RWPE2 (cell line): Measurements from ENCODE around the gene TEN1.

Experiments used
- ATAC-seq: fragments of 200-7000 bp; cut with Tn5 transposase; 3 replicates; pipeline ENCODE4 v1.9.1; 2021; ENCODE audit warnings: low read depth
- DNase-seq: peaks from one replicate; pipeline ENCODE4 v3.0.0-alpha.2; 2020; ENCODE audit warnings: low spot score
- H3K27ac ChIP-seq: fragments of 450-650 bp; 2 replicates; pipeline ENCODE4 v1.5.1; 2017; ENCODE audit warnings: mild to moderate bottlenecking; ENCODE audit not compliant: poor library complexity, severe bottlenecking
- H3K27me3 ChIP-seq: fragments of 250-450 bp; sonication (Bioruptor Pico); 2 replicates; pipeline ENCODE4 v1.5.1; 2021; ENCODE audit warnings: mild to moderate bottlenecking, moderate library complexity; ENCODE audit not compliant: insufficient read depth, poor library complexity, severe bottlenecking
- H3K36me3 ChIP-seq: fragments of 250-450 bp; sonication (Bioruptor Pico); 2 replicates; pipeline ENCODE4 v1.5.1; 2020; ENCODE audit warnings: low read depth, mild to moderate bottlenecking, moderate library complexity
- H3K4me1 ChIP-seq: fragments of 250-450 bp; sonication (Bioruptor Pico); 2 replicates; pipeline ENCODE4 v1.5.1; 2021; ENCODE audit warnings: mild to moderate bottlenecking, moderate library complexity; ENCODE audit not compliant: insufficient read depth, poor library complexity, severe bottlenecking
- H3K4me3 ChIP-seq: fragments of 250-450 bp; sonication (Bioruptor Pico); 2 replicates; pipeline ENCODE4 v1.5.1; 2021; ENCODE audit warnings: mild to moderate bottlenecking, moderate library complexity; ENCODE audit not compliant: severe bottlenecking
- H3K9me3 ChIP-seq: fragments of 250-450 bp; sonication (Bioruptor Pico); 2 replicates; pipeline ENCODE4 v1.5.1; 2021; ENCODE audit warnings: mild to moderate bottlenecking, moderate library complexity; ENCODE audit not compliant: severe bottlenecking
- TF ChIP-seq, protein P1 (sequence below): fragments of 450-650 bp; IDR thresholded peaks from one replicate; pipeline ENCODE4 v1.5.1; 2017; ENCODE audit warnings: mild to moderate bottlenecking, moderate library complexity; ENCODE audit not compliant: poor library complexity, severe bottlenecking

Gene TEN1

DNA sequence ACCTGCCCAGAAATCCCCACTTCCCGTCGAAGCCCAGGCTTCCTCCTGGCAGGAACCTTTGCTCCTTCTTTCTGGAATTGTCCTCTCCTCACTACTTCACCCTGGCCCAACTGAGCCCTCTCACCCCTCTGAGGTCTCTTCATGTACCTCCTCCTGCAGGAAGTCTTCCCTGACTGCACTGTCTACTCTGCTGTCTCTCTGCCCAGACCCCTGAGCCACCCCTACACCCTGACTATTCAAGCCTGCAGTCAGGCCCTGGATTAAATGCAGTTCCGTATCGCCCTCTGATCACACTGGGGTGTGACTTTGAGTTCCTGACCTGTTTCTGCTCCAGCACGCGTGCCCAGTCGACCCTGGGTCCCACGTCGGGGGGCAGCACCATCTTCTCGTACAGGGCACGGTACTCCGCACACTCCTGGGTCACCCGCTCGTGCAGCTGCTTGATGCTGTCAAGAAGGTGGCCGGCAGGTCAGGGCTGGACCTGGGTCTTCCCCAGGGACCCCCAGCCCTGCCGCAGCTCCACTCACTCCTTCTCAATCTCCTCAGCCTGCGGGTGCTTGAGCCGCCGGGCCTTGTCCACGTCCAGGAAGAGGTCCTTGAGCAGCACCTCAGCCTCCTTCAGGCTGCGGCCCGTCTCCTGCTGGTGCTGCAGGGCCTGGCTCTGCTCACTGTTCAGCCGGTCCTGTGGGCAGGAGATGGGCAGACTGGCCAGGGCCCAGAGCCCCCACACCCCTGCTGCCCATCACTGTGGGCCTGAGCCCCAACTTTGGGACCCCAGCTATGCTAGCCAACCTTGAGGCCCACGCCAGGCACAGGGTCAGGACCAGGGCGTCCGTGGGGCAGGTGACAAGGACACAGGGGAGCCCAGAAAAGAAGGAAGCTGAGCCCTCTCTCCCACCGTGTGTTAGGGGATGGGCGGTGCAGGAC lies 44.2 kb downstream of the TEN1 start:
- DNase-seq (peak; percentile 67), ATAC-seq (no peak)
- TF ChIP-seq, protein P1, sequence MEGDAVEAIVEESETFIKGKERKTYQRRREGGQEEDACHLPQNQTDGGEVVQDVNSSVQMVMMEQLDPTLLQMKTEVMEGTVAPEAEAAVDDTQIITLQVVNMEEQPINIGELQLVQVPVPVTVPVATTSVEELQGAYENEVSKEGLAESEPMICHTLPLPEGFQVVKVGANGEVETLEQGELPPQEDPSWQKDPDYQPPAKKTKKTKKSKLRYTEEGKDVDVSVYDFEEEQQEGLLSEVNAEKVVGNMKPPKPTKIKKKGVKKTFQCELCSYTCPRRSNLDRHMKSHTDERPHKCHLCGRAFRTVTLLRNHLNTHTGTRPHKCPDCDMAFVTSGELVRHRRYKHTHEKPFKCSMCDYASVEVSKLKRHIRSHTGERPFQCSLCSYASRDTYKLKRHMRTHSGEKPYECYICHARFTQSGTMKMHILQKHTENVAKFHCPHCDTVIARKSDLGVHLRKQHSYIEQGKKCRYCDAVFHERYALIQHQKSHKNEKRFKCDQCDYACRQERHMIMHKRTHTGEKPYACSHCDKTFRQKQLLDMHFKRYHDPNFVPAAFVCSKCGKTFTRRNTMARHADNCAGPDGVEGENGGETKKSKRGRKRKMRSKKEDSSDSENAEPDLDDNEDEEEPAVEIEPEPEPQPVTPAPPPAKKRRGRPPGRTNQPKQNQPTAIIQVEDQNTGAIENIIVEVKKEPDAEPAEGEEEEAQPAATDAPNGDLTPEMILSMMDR, result no peak
- H3K36me3 ChIP-seq, result peaks cover 16% of the 10 kb centered on the region
- no peaks in the 10 kb centered on the region for H3K27me3 ChIP-seq
- no peak overlapping the region for H3K27ac ChIP-seq
- H3K4me1 ChIP-seq, result no peaks in the 10 kb centered on the region
- H3K9me3 ChIP-seq, result no peaks in the 10 kb centered on the region
- H3K4me3 ChIP-seq, result no peak overlapping the region

DNA sequence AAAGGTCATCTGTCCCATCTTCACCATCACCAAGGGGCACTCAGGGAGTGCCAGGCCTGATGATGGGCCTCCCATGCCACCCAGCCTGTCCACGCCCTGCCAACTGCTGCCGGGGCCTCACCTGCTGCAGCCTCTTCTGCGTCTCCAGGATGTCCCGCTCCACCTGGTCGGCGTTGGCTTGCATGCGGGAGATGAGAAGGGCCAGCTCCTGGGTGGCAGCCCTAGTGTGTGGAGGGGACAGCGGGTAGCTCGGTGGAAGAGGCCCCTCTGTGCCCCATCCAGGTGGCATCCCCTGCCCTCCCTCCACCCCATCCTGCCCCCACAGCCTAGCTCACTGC lies 44.8 kb downstream of the TEN1 start:
- TF ChIP-seq, protein P1, result no peak
- Histone ChIP-seq H3K27ac (no peak overlapping the region), H3K27me3 (no peaks in the 10 kb centered on the region), H3K36me3 (peaks cover 13% of the 10 kb centered on the region; the same call in 1 of the 2 replicates), H3K4me3 (no peak overlapping the region), H3K9me3 (no peaks in the 10 kb centered on the region), H3K4me1 (no peaks in the 10 kb centered on the region)
- no peak for DNase-seq
- ATAC-seq, result no peak

DNA sequence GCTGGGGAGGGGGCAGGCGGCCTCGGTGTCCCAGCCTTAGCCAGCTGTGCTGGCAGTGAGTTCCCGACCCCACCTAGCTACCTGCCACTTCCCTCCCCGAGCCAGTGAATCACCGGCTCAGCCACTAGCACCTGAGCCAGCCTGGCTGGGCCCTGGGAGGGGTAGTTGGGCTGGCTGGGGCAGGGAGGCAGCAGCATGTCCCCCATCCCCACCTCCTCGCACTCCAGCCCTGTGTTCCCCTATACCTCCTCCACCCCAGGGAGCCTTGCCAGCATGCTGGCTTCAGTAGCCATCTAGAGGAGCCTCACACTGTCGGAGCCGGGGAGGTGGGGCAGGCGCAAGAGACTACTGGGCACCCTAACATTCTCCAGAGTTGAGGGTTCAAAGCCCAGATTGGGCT lies 45.3 kb downstream of the TEN1 start:
- Histone ChIP-seq H3K27me3 (no peaks in the 10 kb centered on the region), H3K9me3 (no peaks in the 10 kb centered on the region), H3K27ac (no peak overlapping the region), H3K4me1 (no peaks in the 10 kb centered on the region), H3K36me3 (peaks cover 10% of the 10 kb centered on the region; the same call in 1 of the 2 replicates), H3K4me3 (no peak overlapping the region)
- TF ChIP-seq, protein P1, result no peak
- DNase-seq (no peak), ATAC-seq (no peak)

DNA sequence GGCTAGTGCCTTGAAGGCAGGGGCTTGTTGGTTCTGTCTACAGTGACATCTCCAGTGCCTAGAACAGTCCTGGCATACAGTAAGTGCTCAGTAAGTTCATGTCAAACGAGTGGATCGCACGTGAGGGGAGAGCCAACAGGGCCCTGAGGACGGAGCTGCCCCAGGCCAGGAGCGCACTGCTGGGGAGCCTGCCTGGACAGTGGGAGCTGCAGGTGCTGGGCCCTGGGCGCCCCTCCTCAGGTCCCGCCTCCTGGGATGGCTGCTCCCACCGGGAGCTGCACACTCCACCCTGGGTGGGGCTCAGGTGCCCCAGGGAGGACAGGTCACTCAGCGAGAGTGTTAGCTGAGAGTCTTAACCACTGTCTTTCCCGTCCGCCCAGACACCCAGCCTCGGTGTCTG lies 46.3 kb downstream of the TEN1 start:
- DNase-seq (no peak), ATAC-seq (no peak)
- Histone ChIP-seq H3K27me3 (no peaks in the 10 kb centered on the region), H3K27ac (no peak overlapping the region), H3K4me1 (no peaks in the 10 kb centered on the region), H3K4me3 (no peak overlapping the region), H3K9me3 (no peaks in the 10 kb centered on the region), H3K36me3 (0 out of 2 replicates have a peak, but pooled peaks cover 5% of the 10 kb centered on the region)
- TF ChIP-seq, protein P1, result no peak

DNA sequence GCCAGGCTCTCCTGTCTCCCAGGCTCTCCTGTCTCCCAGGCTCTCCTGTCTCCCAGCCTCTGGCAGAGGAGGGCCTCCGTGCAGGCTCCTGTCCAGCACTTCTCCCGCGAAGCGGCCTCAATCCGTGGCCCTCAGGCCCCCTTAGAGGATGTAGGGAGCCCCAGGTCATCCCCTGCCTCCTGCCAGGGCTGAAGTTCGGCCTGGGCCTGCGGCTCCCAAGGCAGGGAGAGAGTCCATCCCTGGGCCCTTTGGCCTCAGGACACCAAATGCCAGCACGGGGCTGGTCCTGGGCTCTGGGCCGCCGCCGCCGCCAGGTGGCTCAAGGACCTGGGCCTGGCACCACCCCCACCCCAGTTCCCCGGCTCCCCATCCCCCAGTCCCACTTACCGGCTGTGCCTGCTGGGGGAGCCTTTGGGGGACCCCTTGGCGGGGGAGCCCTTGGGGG lies 47.7 kb downstream of the TEN1 start:
- peak overlapping the region; percentile 56 for H3K27ac ChIP-seq
- peak overlapping the region; percentile 41 for H3K4me3 ChIP-seq
- H3K4me1 ChIP-seq, result no peaks in the 10 kb centered on the region
- no peaks in the 10 kb centered on the region for H3K9me3 ChIP-seq
- TF ChIP-seq, protein P1, result no peak
- ATAC-seq (peak; percentile 40), DNase-seq (no peak)
- no peaks in the 10 kb centered on the region for H3K36me3 ChIP-seq
- no peaks in the 10 kb centered on the region for H3K27me3 ChIP-seq
